KMS-11 (cell line): ENCODE measurements around the gene FAM25C.
"Not testable (repeated sequence)": the region's sequence is repeated elsewhere in the genome, so short reads cannot be mapped to it uniquely, and the experiment has no call there.

Experiments used
- H2AFZ ChIP-seq: fragments of 200-600 bp; sonication (generic); 2 replicates; pipeline ENCODE4 v1.6.1; 2016; ENCODE audit warnings: antibody characterized with exemption, mixed run types, low read depth
- H3K27ac ChIP-seq: fragments of 200-600 bp; sonication (generic); 2 replicates; pipeline ENCODE4 v1.6.1; 2016; ENCODE audit warnings: mild to moderate bottlenecking, mixed run types
- H3K27me3 ChIP-seq: fragments of 200-600 bp; sonication (generic); 2 replicates; pipeline ENCODE4 v1.6.1; 2017; ENCODE audit warnings: mild to moderate bottlenecking, low read depth, mixed run types, moderate library complexity; ENCODE audit not compliant: insufficient read depth
- H3K36me3 ChIP-seq: fragments of 200-600 bp; sonication (generic); 2 replicates; pipeline ENCODE4 v1.6.1; 2017; ENCODE audit warnings: mild to moderate bottlenecking, mixed run types; ENCODE audit not compliant: insufficient read depth
- H3K4me1 ChIP-seq: fragments of 200-600 bp; sonication (generic); 2 replicates; pipeline ENCODE4 v1.6.1; 2016; ENCODE audit warnings: mild to moderate bottlenecking, low read depth, mixed run types; ENCODE audit not compliant: poor library complexity, severe bottlenecking
- H3K4me2 ChIP-seq: fragments of 200-600 bp; sonication (generic); 2 replicates; pipeline ENCODE4 v1.7.0; 2016; ENCODE audit warnings: mild to moderate bottlenecking, mixed run types
- H3K4me3 ChIP-seq: fragments of 200-600 bp; sonication (generic); IDR thresholded peaks from 2 replicates; pipeline ENCODE4 v1.6.1; 2017; ENCODE audit warnings: low read depth, low read length, mixed read lengths; ENCODE audit not compliant: insufficient read depth
- H3K79me2 ChIP-seq: fragments of 200-600 bp; sonication (generic); 2 replicates; pipeline ENCODE4 v1.6.1; 2016; ENCODE audit warnings: low read depth, mixed run types; ENCODE audit not compliant: insufficient read depth
- H3K9ac ChIP-seq: fragments of 200-600 bp; sonication (generic); 2 replicates; pipeline ENCODE4 v1.6.1; 2016; ENCODE audit warnings: mild to moderate bottlenecking, mixed run types
- H4K20me1 ChIP-seq: fragments of 200-600 bp; sonication (generic); 2 replicates; pipeline ENCODE4 v1.6.1; 2016; ENCODE audit warnings: mild to moderate bottlenecking, mixed run types; ENCODE audit not compliant: insufficient read depth

The FAM25C gene

DNA sequence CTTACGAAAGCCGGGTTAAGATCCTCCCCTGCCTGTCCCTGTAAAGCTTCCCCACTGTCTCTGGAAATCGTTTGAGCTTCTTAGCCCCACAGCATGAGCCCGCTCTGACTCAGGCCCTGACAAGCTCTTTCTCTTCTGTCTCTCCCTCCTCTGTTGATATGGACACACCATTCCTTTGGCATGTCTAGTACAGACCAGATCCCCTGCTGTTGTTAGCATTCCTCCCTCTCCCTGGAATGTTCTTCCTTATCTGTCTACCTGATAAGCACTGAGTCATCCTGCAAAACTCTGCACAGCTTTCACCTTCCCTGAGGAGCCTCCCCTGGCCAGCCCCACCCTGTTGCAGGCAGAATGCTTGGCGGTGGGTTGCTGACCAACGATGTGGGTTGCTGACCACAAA is 11.6 kb downstream of the FAM25C start:
- H3K4me1 ChIP-seq, H2AFZ ChIP-seq, H3K4me3 ChIP-seq, H3K27ac ChIP-seq, H3K36me3 ChIP-seq, H3K27me3 ChIP-seq, H3K9ac ChIP-seq, H4K20me1 ChIP-seq, H3K4me2 ChIP-seq, H3K79me2 ChIP-seq: not testable (repeated sequence)

DNA sequence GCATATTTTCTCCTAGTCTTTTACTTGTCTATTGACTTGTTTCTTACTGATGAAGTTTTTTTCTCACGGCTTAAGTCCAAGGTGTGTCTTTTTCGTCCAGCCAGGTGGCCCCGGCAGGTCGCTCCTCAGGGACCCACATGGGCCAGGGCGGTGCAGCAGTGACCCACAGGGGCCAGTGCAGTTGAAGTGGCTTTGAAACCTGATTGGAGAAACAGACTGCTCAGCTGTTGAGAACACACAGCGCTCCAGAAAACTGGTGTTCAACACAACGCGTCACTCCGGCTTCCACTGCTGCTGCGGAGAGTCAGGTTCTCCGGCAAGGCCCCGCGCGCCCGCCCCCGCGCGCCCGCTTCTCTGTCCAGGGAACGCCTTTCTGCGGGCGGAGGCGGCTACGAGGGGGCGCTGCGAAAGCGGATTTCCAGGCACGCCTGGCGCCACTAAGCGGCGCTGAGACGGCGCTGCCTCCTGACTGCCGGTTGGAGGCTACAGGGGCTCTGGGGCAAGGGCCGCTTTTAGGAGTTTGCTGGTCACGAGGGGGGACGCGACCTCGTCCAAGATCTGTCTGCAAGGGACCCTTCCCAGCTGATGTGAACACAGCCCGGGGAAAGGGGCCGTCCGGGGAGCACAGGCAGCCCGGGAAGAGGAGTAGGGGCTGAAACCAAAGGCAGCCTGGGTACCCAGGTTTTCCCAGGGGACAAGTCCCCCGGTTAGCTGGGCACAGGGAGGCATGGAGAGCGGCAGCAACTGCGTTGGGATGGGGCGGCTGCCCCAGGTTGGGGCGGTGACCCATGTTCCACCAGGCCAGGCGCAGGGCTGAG is 13.0 kb downstream of the FAM25C start:
- not testable (repeated sequence) for H3K79me2 ChIP-seq, H2AFZ ChIP-seq, H3K4me2 ChIP-seq, H3K27me3 ChIP-seq, H3K9ac ChIP-seq, H4K20me1 ChIP-seq, H3K36me3 ChIP-seq, H3K4me3 ChIP-seq, H3K4me1 ChIP-seq, H3K27ac ChIP-seq

- not testable (repeated sequence) for H3K4me1 ChIP-seq, H3K79me2 ChIP-seq, H3K27ac ChIP-seq, H2AFZ ChIP-seq, H4K20me1 ChIP-seq, H3K27me3 ChIP-seq, H3K4me3 ChIP-seq, H3K9ac ChIP-seq, H3K4me2 ChIP-seq, H3K36me3 ChIP-seq
Observed at GRCh38 chr10:47975409-47975808, 24.2 kb downstream of the FAM25C start.

- H3K27ac ChIP-seq, H3K79me2 ChIP-seq, H3K36me3 ChIP-seq, H3K9ac ChIP-seq, H3K4me2 ChIP-seq, H3K4me3 ChIP-seq, H4K20me1 ChIP-seq, H3K27me3 ChIP-seq, H2AFZ ChIP-seq, H3K4me1 ChIP-seq: not testable (repeated sequence)
Observed at GRCh38 chr10:47973131-47973530, 26.5 kb downstream of the FAM25C start.

GRCh38 chr10:47972077-47972476 is 27.5 kb downstream of the FAM25C start:
- not testable (repeated sequence) for H3K4me2 ChIP-seq, H3K27me3 ChIP-seq, H4K20me1 ChIP-seq, H3K27ac ChIP-seq, H3K4me1 ChIP-seq, H3K79me2 ChIP-seq, H3K36me3 ChIP-seq, H3K4me3 ChIP-seq, H2AFZ ChIP-seq, H3K9ac ChIP-seq

- not testable (repeated sequence) for H3K4me3 ChIP-seq, H2AFZ ChIP-seq, H3K27ac ChIP-seq
Observed at GRCh38 chr10:47971598-47971997, 28.0 kb downstream of the FAM25C start.

GRCh38 chr10:47970047-47970446 is 29.5 kb downstream of the FAM25C start:
- H2AFZ ChIP-seq, H4K20me1 ChIP-seq, H3K27ac ChIP-seq, H3K27me3 ChIP-seq, H3K4me3 ChIP-seq, H3K4me1 ChIP-seq, H3K4me2 ChIP-seq, H3K36me3 ChIP-seq, H3K79me2 ChIP-seq, H3K9ac ChIP-seq: not testable (repeated sequence)

More at GRCh38 chr10:47971598-47971997, 28.0 kb downstream of the FAM25C start:
- not testable (repeated sequence) for H3K79me2 ChIP-seq, H3K36me3 ChIP-seq, H3K4me1 ChIP-seq, H4K20me1 ChIP-seq, H3K4me2 ChIP-seq, H3K27me3 ChIP-seq, H3K9ac ChIP-seq

GRCh38 chr10:47968988-47969387 is 30.6 kb downstream of the FAM25C start:
- not testable (repeated sequence) for H3K4me3 ChIP-seq, H3K4me1 ChIP-seq, H3K9ac ChIP-seq, H4K20me1 ChIP-seq, H2AFZ ChIP-seq, H3K27me3 ChIP-seq, H3K4me2 ChIP-seq, H3K79me2 ChIP-seq, H3K27ac ChIP-seq, H3K36me3 ChIP-seq

- not testable (repeated sequence) for H3K4me1 ChIP-seq, H3K4me3 ChIP-seq, H3K36me3 ChIP-seq, H3K9ac ChIP-seq, H2AFZ ChIP-seq, H3K27ac ChIP-seq, H4K20me1 ChIP-seq, H3K27me3 ChIP-seq, H3K4me2 ChIP-seq, H3K79me2 ChIP-seq
Observed at GRCh38 chr10:47964280-47965063, 35.1 kb downstream of the FAM25C start.

DNA sequence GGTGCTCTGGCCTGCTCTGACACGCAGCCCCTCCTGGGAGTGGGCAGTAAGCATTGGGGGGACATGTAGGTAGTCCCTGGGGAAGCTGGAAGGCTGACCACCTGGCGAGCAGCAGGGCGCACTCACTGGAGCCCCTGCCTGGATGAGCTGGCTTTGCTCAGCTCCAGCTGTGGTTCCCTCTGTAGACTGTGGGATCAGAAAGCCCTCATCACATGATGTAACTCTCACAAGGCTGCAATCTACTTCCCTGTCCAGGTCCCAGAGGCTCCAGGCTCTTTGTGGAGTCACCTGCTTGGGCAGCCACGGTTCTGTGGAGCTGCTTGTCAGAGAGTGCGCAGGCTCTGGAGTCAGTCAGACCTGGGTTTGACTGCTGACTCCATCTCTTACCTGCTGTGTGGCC is 36.8 kb downstream of the FAM25C start:
- H3K27me3 ChIP-seq, H3K36me3 ChIP-seq, H3K9ac ChIP-seq, H2AFZ ChIP-seq, H3K4me1 ChIP-seq, H3K27ac ChIP-seq, H3K4me2 ChIP-seq, H4K20me1 ChIP-seq, H3K4me3 ChIP-seq, H3K79me2 ChIP-seq: not testable (repeated sequence)
